Calu3 (cell line): Measurements from ENCODE around the gene MYO1B. TPM values are rescaled to one million over a fixed set of nuclear protein-coding genes. Genes with fewer than 3 reads are reported as not detected.

Experiments used
- BruUV-seq: library from RNA; stranded (reverse); fragments of 400-500 nt; replicated peaks from 2 replicates; lab custom pipeline; 2021; lab: Mats Ljungman, UMichigan
- CTCF ChIA-PET: fragments of 300-600 bp; sonication (Branson Sonifier 250); formaldehyde crosslinking; loops from one replicate; lab custom pipeline; 2022; ENCODE audit warnings: antibody characterized with exemption; lab: Charles Lee
- DNase-seq: peaks from one replicate; pipeline ENCODE4 v3.0.0; 2022
- H3K27ac Mint-ChIP-seq: one replicate; pipeline ENCODE4 v1.8.0; 2022; ENCODE audit warnings: mixed read lengths; ENCODE audit not compliant: unreplicated experiment
- H3K27me3 Mint-ChIP-seq: one replicate; pipeline ENCODE4 v1.8.0; 2022; ENCODE audit warnings: mixed read lengths; ENCODE audit not compliant: unreplicated experiment
- H3K36me3 Mint-ChIP-seq: one replicate; pipeline ENCODE4 v1.8.0; 2022; ENCODE audit warnings: mild to moderate bottlenecking, moderate library complexity, mixed read lengths; ENCODE audit not compliant: insufficient read depth, unreplicated experiment
- H3K4me1 Mint-ChIP-seq: one replicate; pipeline ENCODE4 v1.8.0; 2022; ENCODE audit warnings: mild to moderate bottlenecking, low read depth, mixed read lengths; ENCODE audit not compliant: unreplicated experiment
- H3K4me3 Mint-ChIP-seq: one replicate; pipeline ENCODE4 v1.8.0; 2022; ENCODE audit warnings: mild to moderate bottlenecking, low read depth, moderate library complexity, mixed read lengths; ENCODE audit not compliant: unreplicated experiment
- H3K9me3 Mint-ChIP-seq: one replicate; pipeline ENCODE4 v1.8.0; 2022; ENCODE audit warnings: low read depth, mixed read lengths; ENCODE audit not compliant: unreplicated experiment
- CTCF ChIP-seq: fragments of 200-600 bp; IDR thresholded peaks from one replicate; pipeline ENCODE4 v1.8.0; 2022; ENCODE audit warnings: antibody characterized with exemption; ENCODE audit not compliant: unreplicated experiment
- intact Hi-C: fragments of 100-400 bp; cut with micrococcal nuclease; formaldehyde crosslinking; loops from one replicate; pipeline ENCODE4 v1.10.0; 2022; ENCODE audit not compliant: unreplicated experiment
- total RNA-seq: library from RNA; stranded (reverse); gene quantifications from 2 replicates; pipeline ENCODE4 v1.2.3, GENCODE V29; 2022

Gene MYO1B
- total RNA-seq, 1 experiment from 2014 or later, result 64.5 TPM

- no peak for TF ChIP-seq CTCF
- H3K4me1 Mint-ChIP-seq, result no peaks in the 10 kb centered on the region
- CTCF ChIA-PET, result no interaction called here
- H3K27me3 Mint-ChIP-seq, result no peaks in the 10 kb centered on the region
- no peak overlapping the region for H3K4me3 Mint-ChIP-seq
- no peaks in the 10 kb centered on the region for H3K36me3 Mint-ChIP-seq
- intact Hi-C loops, result no loop called here
- no peaks in the 10 kb centered on the region for H3K9me3 Mint-ChIP-seq
- BruUV-seq, result no TSS peak
- DNase-seq, result no peak
- no peak overlapping the region for H3K27ac Mint-ChIP-seq
Measured at GRCh38 chr2:191439481-191439880, 194.3 kb downstream of the MYO1B start.

- DNase-seq, result no peak
- H3K27ac Mint-ChIP-seq, result no peak overlapping the region
- no TSS peak for BruUV-seq
- H3K9me3 Mint-ChIP-seq, result no peaks in the 10 kb centered on the region
- CTCF ChIA-PET, result interaction anchor here (0.7 kb wide), 1 partner anchor 11 kb away, joined by 3 read pairs; no protein-coding TSS in a partner anchor
- intact Hi-C loops, result no loop called here
- H3K36me3 Mint-ChIP-seq, result no peaks in the 10 kb centered on the region
- no peak overlapping the region for H3K4me3 Mint-ChIP-seq
- TF ChIP-seq CTCF, result no peak
- no peaks in the 10 kb centered on the region for H3K4me1 Mint-ChIP-seq
- no peaks in the 10 kb centered on the region for H3K27me3 Mint-ChIP-seq
Measured at GRCh38 chr2:191441496-191442214, 196.5 kb downstream of the MYO1B start.

GRCh38 chr2:191443446-191443845 is 198.2 kb downstream of the MYO1B start:
- H3K4me3 Mint-ChIP-seq, result no peak overlapping the region
- TF ChIP-seq CTCF, result no peak
- DNase-seq, result no peak
- H3K4me1 Mint-ChIP-seq, result no peaks in the 10 kb centered on the region
- H3K27ac Mint-ChIP-seq, result no peak overlapping the region
- intact Hi-C loops, result no loop called here
- no peaks in the 10 kb centered on the region for H3K27me3 Mint-ChIP-seq
- no peaks in the 10 kb centered on the region for H3K36me3 Mint-ChIP-seq
- CTCF ChIA-PET, result no interaction called here
- no peaks in the 10 kb centered on the region for H3K9me3 Mint-ChIP-seq
- BruUV-seq, result no TSS peak

GRCh38 chr2:191446910-191447309 is 201.7 kb downstream of the MYO1B start:
- no peak for DNase-seq
- Mint-ChIP-seq H3K27me3 (no peaks in the 10 kb centered on the region), H3K4me1 (no peaks in the 10 kb centered on the region), H3K4me3 (no peak overlapping the region), H3K36me3 (no peaks in the 10 kb centered on the region), H3K9me3 (peaks cover 2% of the 10 kb centered on the region), H3K27ac (no peak overlapping the region)
- CTCF ChIA-PET, result no interaction called here
- BruUV-seq, result no TSS peak
- TF ChIP-seq CTCF, result no peak
- intact Hi-C loops, result no loop called here
